Gastrocnemius medialis (tissue), 4 donors: ENCODE data around the gene ZNF800.

Experiments used
- POLR2A ChIP-seq, 2 donors: fragments of 450-650 bp; IDR thresholded peaks; one replicate each; pipeline ENCODE4 v1.6.1; 2017; ENCODE audit warnings: antibody characterized with exemption in 2 of 2, mild to moderate bottlenecking in 2 of 2, moderate library complexity in 2 of 2
- TF ChIP-seq, protein P1 (sequence below), 5 experiments: fragments of 450-650 bp in 3 of 5; fragments of 200-600 bp in 2 of 5; sonication (generic) in 2 of 5; IDR thresholded peaks in 4 of 5; conservative IDR thresholded peaks in 1 of 5; 1 replicate in 4 of 5; 2 replicates in 1 of 5; pipeline ENCODE4 v1.5.1; 2016 to 2019; ENCODE audit warnings: antibody characterized with exemption in 5 of 5, mild to moderate bottlenecking in 3 of 5, moderate library complexity in 3 of 5

DNA sequence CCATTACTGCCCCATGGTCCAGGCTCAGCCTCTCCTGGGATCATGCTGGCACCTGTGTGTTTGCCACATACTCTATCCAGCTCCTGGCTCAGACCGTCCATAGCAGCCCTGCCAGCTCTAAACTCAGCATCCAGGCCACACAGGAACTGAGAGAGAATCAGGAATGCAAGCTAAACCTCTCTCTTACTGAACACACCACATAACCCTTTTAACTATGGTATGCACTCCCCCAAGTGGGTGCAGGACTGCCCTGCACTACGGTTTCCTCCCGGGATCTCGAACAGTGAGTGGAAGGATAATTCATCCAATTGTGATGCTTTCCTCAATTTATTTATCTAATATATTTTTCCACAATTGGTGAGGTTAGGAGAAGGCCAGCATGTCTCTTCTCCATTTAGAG is 17.1 kb upstream of the ZNF800 start:
- TF ChIP-seq, protein P1, sequence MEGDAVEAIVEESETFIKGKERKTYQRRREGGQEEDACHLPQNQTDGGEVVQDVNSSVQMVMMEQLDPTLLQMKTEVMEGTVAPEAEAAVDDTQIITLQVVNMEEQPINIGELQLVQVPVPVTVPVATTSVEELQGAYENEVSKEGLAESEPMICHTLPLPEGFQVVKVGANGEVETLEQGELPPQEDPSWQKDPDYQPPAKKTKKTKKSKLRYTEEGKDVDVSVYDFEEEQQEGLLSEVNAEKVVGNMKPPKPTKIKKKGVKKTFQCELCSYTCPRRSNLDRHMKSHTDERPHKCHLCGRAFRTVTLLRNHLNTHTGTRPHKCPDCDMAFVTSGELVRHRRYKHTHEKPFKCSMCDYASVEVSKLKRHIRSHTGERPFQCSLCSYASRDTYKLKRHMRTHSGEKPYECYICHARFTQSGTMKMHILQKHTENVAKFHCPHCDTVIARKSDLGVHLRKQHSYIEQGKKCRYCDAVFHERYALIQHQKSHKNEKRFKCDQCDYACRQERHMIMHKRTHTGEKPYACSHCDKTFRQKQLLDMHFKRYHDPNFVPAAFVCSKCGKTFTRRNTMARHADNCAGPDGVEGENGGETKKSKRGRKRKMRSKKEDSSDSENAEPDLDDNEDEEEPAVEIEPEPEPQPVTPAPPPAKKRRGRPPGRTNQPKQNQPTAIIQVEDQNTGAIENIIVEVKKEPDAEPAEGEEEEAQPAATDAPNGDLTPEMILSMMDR (IDR thresholded peaks at IDR 0.05 in 4 of 5, conservative IDR thresholded peaks at IDR 0.05 in 1 of 5), result no peak
- TF ChIP-seq POLR2A (IDR thresholded peaks at IDR 0.05), result no peak
